HG03060 (cell line): ENCODE data around the gene ATXN7L2.

Source experiments
- ATAC-seq: cut with Tn5 transposase; IDR thresholded peaks from one replicate; pipeline ENCODE4 v1.9.1; 2021; ENCODE audit warnings: low read depth, moderate number of reproducible peaks; ENCODE audit not compliant: unreplicated experiment

ATXN7L2 gene

GRCh38 chr1:109475261-109475660, 8.4 kb upstream of the ATXN7L2 start:
- ATAC-seq = no peak

DNA sequence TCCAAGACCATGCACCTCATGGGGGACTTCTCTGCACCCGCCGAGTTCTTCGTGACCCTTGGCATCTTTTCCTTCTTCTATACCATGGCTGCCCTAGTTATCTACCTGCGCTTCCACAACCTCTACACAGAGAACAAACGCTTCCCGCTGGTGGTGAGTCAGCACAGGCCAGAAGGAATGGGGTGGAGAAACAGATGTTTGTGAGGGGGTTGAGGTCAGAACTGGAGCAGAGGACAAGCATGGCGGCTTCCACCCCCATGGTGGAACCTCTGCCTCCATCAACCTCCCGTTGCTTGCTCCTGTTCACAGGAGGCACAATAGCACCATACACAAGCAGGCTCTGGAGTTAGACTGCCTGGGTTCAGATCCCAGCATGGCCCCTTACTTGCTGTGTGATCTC, 6.9 kb upstream of the ATXN7L2 start:
- no peak for ATAC-seq

GRCh38 chr1:109477821-109478220, 5.9 kb upstream of the ATXN7L2 start:
- no peak for ATAC-seq

DNA sequence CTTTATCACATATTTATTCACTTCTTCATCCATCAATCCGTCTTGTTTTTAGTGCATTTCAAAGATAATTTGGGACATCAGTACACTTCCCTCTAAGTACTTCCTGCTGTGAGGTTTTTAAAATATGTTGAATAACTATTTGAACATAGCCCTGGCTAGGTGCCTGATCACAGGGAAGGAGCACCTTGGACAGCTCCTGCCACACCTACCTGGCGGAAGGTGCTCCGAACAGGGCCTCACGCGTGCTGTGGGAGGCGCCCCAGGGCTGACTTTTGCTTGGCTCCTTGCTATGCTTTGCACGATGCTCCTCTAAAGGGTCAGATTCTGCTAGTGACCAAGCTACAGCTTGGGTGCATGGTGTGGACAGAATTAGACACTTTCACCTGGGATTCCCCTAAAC, 4.9 kb upstream of the ATXN7L2 start:
- ATAC-seq = no peak

- ATAC-seq = no peak
Measured at GRCh38 chr1:109479311-109479710, 4.4 kb upstream of the ATXN7L2 start.

- no peak for ATAC-seq
Measured at GRCh38 chr1:109479901-109480300, 3.8 kb upstream of the ATXN7L2 start.

DNA sequence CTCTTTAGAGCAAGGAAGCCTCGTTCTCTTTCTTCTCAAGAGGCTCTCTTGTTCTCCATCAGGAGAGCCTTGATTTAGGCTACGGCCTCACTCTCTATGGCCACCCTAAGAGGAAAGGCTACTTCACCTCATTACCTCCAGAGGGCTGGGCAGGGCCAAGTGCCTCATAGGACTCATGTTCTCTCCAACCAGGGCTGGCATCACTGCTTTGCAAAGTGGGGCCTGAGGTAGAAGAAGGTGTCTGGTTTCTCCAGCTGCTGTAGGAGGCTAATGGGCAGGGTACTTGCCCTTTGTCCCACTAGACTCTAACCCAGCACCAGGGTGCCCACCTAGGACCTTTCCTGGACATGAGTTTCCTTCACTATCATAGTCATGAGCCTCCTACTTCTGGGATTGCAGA, 2.1 kb upstream of the ATXN7L2 start:
- ATAC-seq = no peak

- no peak for ATAC-seq
Measured at GRCh38 chr1:109482242-109482641, 1.5 kb upstream of the ATXN7L2 start.

- peak; percentile 7 for ATAC-seq
Measured at GRCh38 chr1:109482791-109483671, 674 bp upstream of the ATXN7L2 start.

- ATAC-seq = no peak
Measured at GRCh38 chr1:109484519-109484975, 842 bp downstream of the ATXN7L2 start.

DNA sequence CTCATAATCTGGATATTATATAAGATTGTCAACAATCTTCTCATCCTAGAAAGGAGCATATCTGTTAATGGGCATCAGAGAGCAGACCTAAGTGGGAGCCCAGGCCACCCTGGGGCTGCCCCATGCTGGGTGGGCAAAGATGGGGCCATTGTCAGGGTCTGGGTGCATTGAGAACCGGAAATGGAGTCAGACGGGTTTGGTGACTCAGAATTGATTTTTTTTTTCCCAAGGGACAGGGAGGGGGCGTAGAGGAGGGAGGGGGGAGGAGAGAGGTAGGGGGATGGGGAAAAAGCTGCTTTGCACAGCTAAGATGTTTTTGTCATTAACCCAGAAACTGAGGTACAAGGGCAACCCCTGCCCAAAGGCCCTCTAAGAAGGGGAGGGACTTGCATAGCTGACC, 1.3 kb downstream of the ATXN7L2 start:
- ATAC-seq = no peak

DNA sequence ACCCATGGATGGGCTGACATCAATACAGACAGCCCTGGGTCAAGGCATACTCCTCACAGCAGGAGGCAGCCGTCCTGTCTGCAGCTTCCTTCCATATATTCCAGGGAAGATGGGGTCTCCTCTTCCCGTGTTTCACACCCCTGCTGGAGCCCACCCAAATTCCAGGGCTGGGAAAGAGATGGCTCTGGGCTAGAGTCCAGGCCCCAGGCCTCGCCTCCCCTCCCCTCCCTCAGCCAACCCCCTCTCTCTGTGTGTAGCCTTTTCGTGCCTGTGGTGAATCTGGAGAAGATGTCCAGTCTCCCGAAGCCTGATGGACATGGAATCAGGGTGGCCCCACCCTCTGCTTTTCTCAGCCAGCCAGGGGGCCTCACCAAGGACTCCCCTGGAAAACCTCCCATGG, 3.6 kb downstream of the ATXN7L2 start:
- no peak for ATAC-seq

DNA sequence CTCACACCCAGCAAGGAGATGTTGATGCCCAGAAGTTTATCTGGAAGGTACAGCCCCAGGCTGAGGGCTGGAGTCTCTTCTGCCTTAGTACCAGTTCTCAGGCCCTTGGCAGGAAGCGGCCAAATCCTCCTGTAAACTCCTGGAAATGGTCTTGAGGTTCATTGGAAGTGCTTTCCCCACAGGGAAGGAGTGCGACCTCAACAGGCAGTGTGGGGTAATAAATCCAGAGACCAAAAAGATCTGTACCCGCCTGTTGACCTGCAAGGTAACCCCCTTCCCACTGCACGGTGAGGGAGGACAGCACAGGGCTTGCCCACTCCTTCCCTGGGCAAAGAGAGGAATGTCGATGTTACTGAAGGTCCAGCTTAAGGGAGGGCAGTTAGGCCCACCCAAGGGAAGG, 4.5 kb downstream of the ATXN7L2 start:
- ATAC-seq = no peak

DNA sequence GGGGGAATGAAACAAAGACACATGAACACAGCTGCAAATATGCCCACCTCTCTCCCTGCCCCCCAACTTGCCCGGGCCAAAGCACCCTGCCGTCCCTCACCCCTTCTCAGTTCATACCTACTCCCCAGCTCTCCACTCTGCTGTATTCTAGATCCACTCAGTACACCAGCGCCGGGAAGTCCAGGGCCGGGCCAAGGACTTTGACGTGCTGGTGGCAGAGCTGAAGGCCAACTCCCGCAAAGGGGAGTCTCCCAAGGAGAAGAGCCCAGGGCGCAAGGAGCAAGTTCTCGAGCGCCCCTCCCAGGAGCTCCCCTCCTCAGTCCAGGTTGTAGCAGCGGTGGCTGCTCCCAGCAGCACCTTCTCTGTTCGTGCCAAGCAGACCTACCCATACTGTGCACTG, 5.0 kb downstream of the ATXN7L2 start:
- ATAC-seq = no peak

DNA sequence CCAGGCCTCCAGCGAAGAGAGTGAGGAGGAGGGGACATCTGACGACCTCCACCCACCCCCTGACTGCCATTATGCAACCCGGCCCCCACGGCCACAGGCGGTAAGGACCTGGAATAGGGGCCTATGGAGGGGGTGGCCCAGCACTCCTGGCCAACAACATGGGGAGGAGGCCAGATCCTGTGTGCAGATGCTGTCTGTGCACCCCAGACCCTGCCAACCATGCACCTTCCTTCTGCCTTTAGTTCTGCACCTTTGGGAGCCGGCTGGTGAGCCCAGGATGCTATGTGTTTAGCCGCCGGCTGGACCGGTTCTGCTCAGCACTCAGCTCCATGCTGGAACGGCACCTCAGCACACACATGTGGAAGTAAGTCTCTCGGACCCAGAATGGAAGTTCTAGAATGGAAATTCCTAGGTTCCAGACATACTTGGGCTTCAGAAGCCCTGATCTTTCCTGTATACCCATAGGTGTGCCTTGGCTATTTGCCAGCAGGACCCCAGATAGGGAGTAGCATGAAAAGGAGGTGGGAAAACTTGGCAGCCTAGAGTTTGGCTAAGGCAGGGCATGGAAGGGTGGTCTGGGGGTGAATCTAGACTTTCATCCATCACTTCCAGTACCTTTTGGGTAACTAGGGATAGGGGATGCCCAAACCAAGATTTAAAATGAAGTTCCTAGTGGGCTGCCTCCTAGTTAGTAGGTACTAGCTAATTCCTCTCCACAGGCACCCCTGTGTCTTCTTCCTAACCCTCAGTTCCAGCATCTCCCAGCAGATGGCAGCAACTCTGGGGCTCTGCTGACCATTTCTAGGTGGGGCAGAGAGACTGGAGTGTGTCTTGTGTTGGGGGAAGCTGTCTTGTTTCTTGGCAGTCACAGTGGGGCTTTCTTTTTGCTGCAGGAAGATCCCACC, 6.6 kb downstream of the ATXN7L2 start:
- no peak for ATAC-seq

- no peak for ATAC-seq
Measured at GRCh38 chr1:109490934-109491302, 7.2 kb downstream of the ATXN7L2 start.

DNA sequence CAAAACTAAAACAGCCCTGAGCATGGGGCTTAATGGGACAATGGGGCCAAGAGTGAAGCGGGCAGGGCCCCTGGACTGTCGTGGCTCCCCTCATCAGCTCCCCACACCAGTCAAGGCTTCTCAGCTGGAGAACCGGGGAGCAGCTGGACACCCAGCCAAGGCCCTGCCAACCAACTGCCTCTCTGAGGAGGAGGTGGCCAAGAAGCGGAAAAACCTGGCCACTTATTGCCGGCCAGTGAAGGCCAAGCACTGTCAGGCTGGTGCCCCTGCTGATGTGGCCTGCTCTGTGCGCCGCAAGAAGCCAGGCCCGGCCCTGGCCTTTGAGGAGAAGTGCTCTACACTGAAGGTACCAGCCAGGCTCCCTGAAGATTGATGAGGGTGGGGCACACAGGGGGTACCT, 7.7 kb downstream of the ATXN7L2 start:
- no peak for ATAC-seq

- ATAC-seq = no peak
Measured at GRCh38 chr1:109492779-109493178, 9.1 kb downstream of the ATXN7L2 start.

GRCh38 chr1:109493227-109493626, 9.5 kb downstream of the ATXN7L2 start:
- ATAC-seq = no peak

DNA sequence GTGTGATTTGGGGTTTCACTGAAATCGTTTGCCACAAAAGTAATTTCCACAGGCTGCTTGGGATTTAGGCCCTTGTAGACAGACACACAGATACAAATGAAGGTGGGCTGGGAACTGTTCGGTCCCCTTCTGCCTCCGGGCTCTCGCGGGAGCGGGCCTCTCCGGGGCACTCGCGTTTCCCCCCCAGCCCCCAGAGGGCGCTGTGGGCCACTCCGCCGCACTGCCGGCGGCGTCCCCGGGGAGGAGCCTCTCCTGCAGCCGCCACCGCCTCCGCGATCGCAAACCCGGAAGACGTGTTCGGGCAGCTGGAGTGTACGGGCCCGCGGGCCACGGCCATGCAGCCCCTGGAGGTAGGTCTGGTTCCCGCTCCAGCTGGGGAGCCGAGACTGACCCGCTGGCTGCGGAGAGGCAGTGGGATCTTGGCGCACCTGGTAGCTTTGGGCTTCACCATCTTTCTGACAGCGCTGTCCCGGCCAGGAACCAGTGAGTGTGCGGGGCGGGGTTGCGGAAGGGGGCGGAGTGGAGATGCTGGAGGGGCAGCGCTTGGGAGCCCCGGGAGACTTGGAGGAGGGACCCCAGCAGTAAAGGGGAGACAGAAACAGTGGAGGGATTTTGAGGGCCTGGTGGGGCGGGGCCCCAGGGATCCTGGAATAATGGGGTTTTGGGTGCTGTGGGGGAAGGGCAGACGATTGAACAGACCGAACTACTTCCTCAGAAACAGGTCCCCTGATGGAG, 10.3 kb downstream of the ATXN7L2 start, which contains the start of gene CYB561D1:
CYB561D1 (plus strand) TSS at position 290 of the 735 bp plus-strand sequence; CDS start at position 336, 46 bp downstream.
- peak; percentile 52 for ATAC-seq

- ATAC-seq = no peak
Measured at GRCh38 chr1:109495738-109496137, 12.0 kb downstream of the ATXN7L2 start.
